ENCODE measurements around the gene LRRC45.

GRCh38 chr17:81999587-81999975, 23.5 kb upstream of the LRRC45 start:
- no peak for TF ChIP-seq CTCF (IDR thresholded peaks at IDR 0.05; ENCODE audit: borderline replicate concordance, extremely low read depth, low read length, poor library complexity, severe bottlenecking)
- TF ChIP-seq EZH2 (IDR thresholded peaks at IDR 0.05; ENCODE audit: borderline replicate concordance, low read depth, low read length, severe bottlenecking), result no peak

All from DND-41 (cell line).